ENCODE measurements around the gene DNM2. TPM values are rescaled to one million over a fixed set of nuclear protein-coding genes. Genes with fewer than 3 reads are reported as not detected.

Gene DNM2
- total and polyA plus RNA-seq, 5 donors from 2014 or later, result 61.8 to 269 (median 63.1) TPM

- Histone ChIP-seq H3K27ac (ENCODE audit: insufficient read depth, low read length, poor library complexity, severe bottlenecking) (no peak overlapping the region), H3K4me1 (ENCODE audit: control insufficient read depth, insufficient read depth, low read length, poor library complexity, severe bottlenecking) (peaks cover 38% of the 10 kb centered on the region)
- peak overlapping the region in 2 of 3 donors; percentile 15 to 63 for H3K27ac Mint-ChIP-seq
Measured at GRCh38 chr19:10720607-10721125, 2.8 kb downstream of the DNM2 start.

GRCh38 chr19:10723591-10723990, 5.7 kb downstream of the DNM2 start:
- Mint-ChIP-seq H3K9me3 (no peaks in the 10 kb centered on the region), H3K27me3 (no peaks in the 10 kb centered on the region), H3K36me3 (peaks cover 17% of the 10 kb centered on the region), H3K4me1 (peaks cover 5 to 88% (median 32%) of the 10 kb centered on the region in 4 donors), H3K27ac (no peak overlapping the region), H3K4me3 (peak overlapping the region in 1 of 4 donors; percentile 19)
- no peak overlapping the region for H3K27ac ChIP-seq (ENCODE audit: insufficient read depth, low read length, poor library complexity, severe bottlenecking)
- ATAC-seq (ENCODE audit: low read depth in 2 of 2) (no peak), DNase-seq (no peak)
- no peak overlapping the region for H3K4me3 ChIP-seq (ENCODE audit: low read depth, low read length)
- H3K36me3 ChIP-seq (ENCODE audit: control insufficient read depth, insufficient read depth, low read length), result peaks cover 5% of the 10 kb centered on the region
- no peaks in the 10 kb centered on the region for H3K27me3 ChIP-seq (ENCODE audit: control insufficient read depth, insufficient read depth, low read length)
- peaks cover 33% of the 10 kb centered on the region for H3K4me1 ChIP-seq (ENCODE audit: control insufficient read depth, insufficient read depth, low read length, poor library complexity, severe bottlenecking)
- no peaks in the 10 kb centered on the region for H3K9me3 ChIP-seq (ENCODE audit: control insufficient read depth in 2 of 2, low read length in 2 of 2)

More at GRCh38 chr19:10720607-10721125, 2.8 kb downstream of the DNM2 start:
- H3K27me3 Mint-ChIP-seq, result no peaks in the 10 kb centered on the region
- H3K9me3 Mint-ChIP-seq, result no peaks in the 10 kb centered on the region
- peak overlapping the region; percentile 35 to 90 (median 73) for H3K4me3 Mint-ChIP-seq
- no peak for ATAC-seq (ENCODE audit: low read depth in 2 of 2)
- peaks cover 3% of the 10 kb centered on the region for H3K36me3 Mint-ChIP-seq
- no peaks in the 10 kb centered on the region for H3K27me3 ChIP-seq (ENCODE audit: control insufficient read depth, insufficient read depth, low read length)
- peaks cover 0 to 74% (median 28%) of the 10 kb centered on the region in 4 donors for H3K4me1 Mint-ChIP-seq
- H3K9me3 ChIP-seq (ENCODE audit: control insufficient read depth in 2 of 2, low read length in 2 of 2), result no peaks in the 10 kb centered on the region
- peaks cover 5% of the 10 kb centered on the region for H3K36me3 ChIP-seq (ENCODE audit: control insufficient read depth, insufficient read depth, low read length)
- no peak for DNase-seq
- H3K4me3 ChIP-seq (ENCODE audit: low read depth, low read length), result peak overlapping the region; percentile 15

- no peak for ATAC-seq (ENCODE audit: low read depth in 2 of 2)
- no peaks in the 10 kb centered on the region for H3K9me3 Mint-ChIP-seq
- H3K36me3 Mint-ChIP-seq, result peaks cover 17% of the 10 kb centered on the region
- H3K4me1 Mint-ChIP-seq, result peaks cover 5 to 85% (median 32%) of the 10 kb centered on the region in 4 donors
- H3K4me1 ChIP-seq (ENCODE audit: control insufficient read depth, insufficient read depth, low read length, poor library complexity, severe bottlenecking), result peaks cover 29% of the 10 kb centered on the region
- H3K27ac Mint-ChIP-seq, result no peak overlapping the region
- no peak overlapping the region for H3K27ac ChIP-seq (ENCODE audit: insufficient read depth, low read length, poor library complexity, severe bottlenecking)
- no peak overlapping the region for H3K4me3 Mint-ChIP-seq
- H3K36me3 ChIP-seq (ENCODE audit: control insufficient read depth, insufficient read depth, low read length), result peaks cover 5% of the 10 kb centered on the region
- no peak for DNase-seq
- no peaks in the 10 kb centered on the region for H3K27me3 Mint-ChIP-seq
- no peaks in the 10 kb centered on the region for H3K9me3 ChIP-seq (ENCODE audit: control insufficient read depth in 2 of 2, low read length in 2 of 2)
- no peak overlapping the region for H3K4me3 ChIP-seq (ENCODE audit: low read depth, low read length)
- H3K27me3 ChIP-seq (ENCODE audit: control insufficient read depth, insufficient read depth, low read length), result no peaks in the 10 kb centered on the region
Measured at GRCh38 chr19:10724573-10725071, 6.7 kb downstream of the DNM2 start.

- no peak for ATAC-seq (ENCODE audit: low read depth in 2 of 2)
- peaks cover 5 to 85% (median 32%) of the 10 kb centered on the region in 4 donors for H3K4me1 Mint-ChIP-seq
- no peaks in the 10 kb centered on the region for H3K9me3 ChIP-seq (ENCODE audit: control insufficient read depth in 2 of 2, low read length in 2 of 2)
Measured at GRCh38 chr19:10725415-10725814, 7.5 kb downstream of the DNM2 start.

GRCh38 chr19:10726268-10726667, 8.4 kb downstream of the DNM2 start:
- H3K27me3 Mint-ChIP-seq, result no peaks in the 10 kb centered on the region
- H3K9me3 Mint-ChIP-seq, result no peaks in the 10 kb centered on the region
- peak overlapping the region; percentile 9 to 46 (median 26) for H3K27ac Mint-ChIP-seq
- no peak for DNase-seq
- H3K9me3 ChIP-seq (ENCODE audit: control insufficient read depth in 2 of 2, low read length in 2 of 2), result no peaks in the 10 kb centered on the region
- H3K36me3 Mint-ChIP-seq, result peaks cover 17% of the 10 kb centered on the region
- H3K4me1 ChIP-seq (ENCODE audit: control insufficient read depth, insufficient read depth, low read length, poor library complexity, severe bottlenecking), result peaks cover 33% of the 10 kb centered on the region
- H3K36me3 ChIP-seq (ENCODE audit: control insufficient read depth, insufficient read depth, low read length), result peaks cover 3% of the 10 kb centered on the region
- no peaks in the 10 kb centered on the region for H3K27me3 ChIP-seq (ENCODE audit: control insufficient read depth, insufficient read depth, low read length)
- H3K4me3 Mint-ChIP-seq, result peak overlapping the region in 1 of 4 donors; percentile 50
- ATAC-seq (ENCODE audit: low read depth in 2 of 2), result no peak
- no peak overlapping the region for H3K27ac ChIP-seq (ENCODE audit: insufficient read depth, low read length, poor library complexity, severe bottlenecking)
- peaks cover 5 to 85% (median 30%) of the 10 kb centered on the region in 4 donors for H3K4me1 Mint-ChIP-seq
- H3K4me3 ChIP-seq (ENCODE audit: low read depth, low read length), result no peak overlapping the region

More at GRCh38 chr19:10725415-10725814, 7.5 kb downstream of the DNM2 start:
- no peak overlapping the region for H3K4me3 Mint-ChIP-seq
- no peaks in the 10 kb centered on the region for H3K9me3 Mint-ChIP-seq
- H3K27ac ChIP-seq (ENCODE audit: insufficient read depth, low read length, poor library complexity, severe bottlenecking), result no peak overlapping the region
- H3K4me1 ChIP-seq (ENCODE audit: control insufficient read depth, insufficient read depth, low read length, poor library complexity, severe bottlenecking), result peaks cover 30% of the 10 kb centered on the region
- H3K27ac Mint-ChIP-seq, result peak overlapping the region in 1 of 3 donors; percentile 69
- H3K4me3 ChIP-seq (ENCODE audit: low read depth, low read length), result no peak overlapping the region
- H3K36me3 ChIP-seq (ENCODE audit: control insufficient read depth, insufficient read depth, low read length), result peaks cover 5% of the 10 kb centered on the region
- peaks cover 17% of the 10 kb centered on the region for H3K36me3 Mint-ChIP-seq
- no peak for DNase-seq
- H3K27me3 Mint-ChIP-seq, result no peaks in the 10 kb centered on the region
- H3K27me3 ChIP-seq (ENCODE audit: control insufficient read depth, insufficient read depth, low read length), result no peaks in the 10 kb centered on the region

- H3K27ac Mint-ChIP-seq, result peak overlapping the region; percentile 24 to 80 (median 74)
- H3K4me1 ChIP-seq (ENCODE audit: control insufficient read depth, insufficient read depth, low read length, poor library complexity, severe bottlenecking), result peaks cover 30% of the 10 kb centered on the region
- H3K36me3 Mint-ChIP-seq, result peaks cover 17% of the 10 kb centered on the region
Measured at GRCh38 chr19:10727685-10728201, 9.9 kb downstream of the DNM2 start.

GRCh38 chr19:10729411-10729810, 11.5 kb downstream of the DNM2 start:
- H3K4me3 ChIP-seq (ENCODE audit: low read depth, low read length), result no peak overlapping the region
- H3K4me1 ChIP-seq (ENCODE audit: control insufficient read depth, insufficient read depth, low read length, poor library complexity, severe bottlenecking), result peaks cover 30% of the 10 kb centered on the region
- H3K4me3 Mint-ChIP-seq, result peak overlapping the region in 3 of 4 donors; percentile 15 to 62 (median 54)
- H3K9me3 Mint-ChIP-seq, result no peaks in the 10 kb centered on the region
- no peaks in the 10 kb centered on the region for H3K27me3 ChIP-seq (ENCODE audit: control insufficient read depth, insufficient read depth, low read length)
- H3K27ac ChIP-seq (ENCODE audit: insufficient read depth, low read length, poor library complexity, severe bottlenecking), result no peak overlapping the region
- peak overlapping the region in 1 of 3 donors; percentile 83 for H3K27ac Mint-ChIP-seq
- H3K36me3 ChIP-seq (ENCODE audit: control insufficient read depth, insufficient read depth, low read length), result peaks cover 2% of the 10 kb centered on the region
- H3K4me1 Mint-ChIP-seq, result peaks cover 5 to 74% (median 25%) of the 10 kb centered on the region in 4 donors
- no peak for DNase-seq
- no peak for ATAC-seq (ENCODE audit: low read depth in 2 of 2)
- no peaks in the 10 kb centered on the region for H3K27me3 Mint-ChIP-seq
- H3K36me3 Mint-ChIP-seq, result peaks cover 13% of the 10 kb centered on the region
- H3K9me3 ChIP-seq (ENCODE audit: control insufficient read depth in 2 of 2, low read length in 2 of 2), result no peaks in the 10 kb centered on the region

More at GRCh38 chr19:10727685-10728201, 9.9 kb downstream of the DNM2 start:
- Histone ChIP-seq H3K27me3 (ENCODE audit: control insufficient read depth, insufficient read depth, low read length) (no peaks in the 10 kb centered on the region), H3K4me3 (ENCODE audit: low read depth, low read length) (no peak overlapping the region), H3K36me3 (ENCODE audit: control insufficient read depth, insufficient read depth, low read length) (peaks cover 3% of the 10 kb centered on the region), H3K9me3 (ENCODE audit: control insufficient read depth in 2 of 2, low read length in 2 of 2) (no peaks in the 10 kb centered on the region), H3K27ac (ENCODE audit: insufficient read depth, low read length, poor library complexity, severe bottlenecking) (no peak overlapping the region)
- Mint-ChIP-seq H3K27me3 (no peaks in the 10 kb centered on the region), H3K9me3 (no peaks in the 10 kb centered on the region), H3K4me3 (peak overlapping the region in 3 of 4 donors; percentile 16 to 43 (median 32)), H3K4me1 (peaks cover 5 to 81% (median 28%) of the 10 kb centered on the region in 4 donors)
- ATAC-seq (ENCODE audit: low read depth in 2 of 2) (no peak), DNase-seq (no peak)

All from CD4-positive, CD25-positive, alpha-beta regulatory T cell (primary cell).